Panc1 (cell line): ENCODE results near the gene ZNF664.

Source experiments
- CTCF ChIP-seq: fragments of 450-650 bp; IDR thresholded peaks from 2 replicates; pipeline ENCODE4 v1.5.1; 2017; ENCODE audit warnings: mild to moderate bottlenecking
- POLR2AphosphoS5 ChIP-seq: IDR thresholded peaks from 2 replicates; pipeline ENCODE4 v1.6.1; 2012; ENCODE audit warnings: mild to moderate bottlenecking, low read depth, low read length, moderate library complexity
- TCF7L2 ChIP-seq: IDR thresholded peaks from 2 replicates; pipeline ENCODE4 v1.6.1; 2011; ENCODE audit warnings: mild to moderate bottlenecking, low read depth, low read length, inconsistent platforms
- TF ChIP-seq, protein P1 (sequence below), 2 experiments: IDR thresholded peaks; 2 replicates each; pipeline ENCODE4 v1.6.1; 2011 to 2012; ENCODE audit warnings: low read depth in 2 of 2, control low read depth in 1 of 2, low read length in 1 of 2, mild to moderate bottlenecking in 1 of 2, moderate library complexity in 1 of 2; ENCODE audit not compliant: insufficient read depth in 1 of 2

DNA sequence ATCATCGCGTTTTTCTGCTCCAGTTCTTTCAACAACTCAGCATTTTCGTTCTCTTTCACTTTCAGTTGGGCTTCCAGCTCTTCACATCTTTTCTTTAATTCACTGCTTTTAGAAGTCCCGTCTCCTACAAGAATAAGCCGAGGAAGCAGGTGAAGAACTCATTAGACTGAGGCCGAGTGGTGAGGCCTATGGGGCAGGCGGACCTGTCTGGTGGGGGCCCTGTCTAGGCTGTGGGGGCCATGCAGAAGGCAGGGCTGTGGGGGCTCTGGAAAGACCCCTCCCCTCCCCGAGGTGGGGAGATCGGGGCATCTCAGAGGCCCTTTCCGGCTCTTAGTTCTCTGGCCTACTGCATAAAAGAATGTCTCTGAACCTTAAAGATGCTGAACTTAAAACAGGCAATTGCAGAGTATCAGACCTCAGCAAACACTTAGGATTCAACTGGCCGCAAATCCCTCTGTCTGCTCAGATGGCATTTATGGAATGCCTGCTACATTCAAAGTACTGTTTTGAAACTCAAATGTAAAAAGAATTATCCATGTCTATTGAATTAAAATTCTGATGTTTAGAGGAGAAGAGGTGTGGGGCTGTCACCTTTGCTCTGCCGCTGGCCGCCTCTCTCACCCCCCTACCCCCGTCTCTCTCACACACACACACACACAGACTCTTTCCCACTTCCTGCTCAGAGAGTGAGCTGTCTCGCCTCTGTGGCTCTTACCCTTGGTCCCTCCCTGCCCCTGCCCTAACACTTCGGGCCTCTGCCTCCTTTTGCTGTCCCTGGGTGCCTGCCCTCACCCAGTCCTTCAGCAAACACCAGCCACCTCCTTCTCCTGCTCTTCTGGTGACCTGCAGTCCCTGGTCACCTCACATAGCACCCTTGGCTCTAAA is 35.1 kb upstream of the ZNF664 start:
- TF ChIP-seq CTCF, result no peak
- TF ChIP-seq POLR2AphosphoS5, result no peak
- TF ChIP-seq, protein P1, sequence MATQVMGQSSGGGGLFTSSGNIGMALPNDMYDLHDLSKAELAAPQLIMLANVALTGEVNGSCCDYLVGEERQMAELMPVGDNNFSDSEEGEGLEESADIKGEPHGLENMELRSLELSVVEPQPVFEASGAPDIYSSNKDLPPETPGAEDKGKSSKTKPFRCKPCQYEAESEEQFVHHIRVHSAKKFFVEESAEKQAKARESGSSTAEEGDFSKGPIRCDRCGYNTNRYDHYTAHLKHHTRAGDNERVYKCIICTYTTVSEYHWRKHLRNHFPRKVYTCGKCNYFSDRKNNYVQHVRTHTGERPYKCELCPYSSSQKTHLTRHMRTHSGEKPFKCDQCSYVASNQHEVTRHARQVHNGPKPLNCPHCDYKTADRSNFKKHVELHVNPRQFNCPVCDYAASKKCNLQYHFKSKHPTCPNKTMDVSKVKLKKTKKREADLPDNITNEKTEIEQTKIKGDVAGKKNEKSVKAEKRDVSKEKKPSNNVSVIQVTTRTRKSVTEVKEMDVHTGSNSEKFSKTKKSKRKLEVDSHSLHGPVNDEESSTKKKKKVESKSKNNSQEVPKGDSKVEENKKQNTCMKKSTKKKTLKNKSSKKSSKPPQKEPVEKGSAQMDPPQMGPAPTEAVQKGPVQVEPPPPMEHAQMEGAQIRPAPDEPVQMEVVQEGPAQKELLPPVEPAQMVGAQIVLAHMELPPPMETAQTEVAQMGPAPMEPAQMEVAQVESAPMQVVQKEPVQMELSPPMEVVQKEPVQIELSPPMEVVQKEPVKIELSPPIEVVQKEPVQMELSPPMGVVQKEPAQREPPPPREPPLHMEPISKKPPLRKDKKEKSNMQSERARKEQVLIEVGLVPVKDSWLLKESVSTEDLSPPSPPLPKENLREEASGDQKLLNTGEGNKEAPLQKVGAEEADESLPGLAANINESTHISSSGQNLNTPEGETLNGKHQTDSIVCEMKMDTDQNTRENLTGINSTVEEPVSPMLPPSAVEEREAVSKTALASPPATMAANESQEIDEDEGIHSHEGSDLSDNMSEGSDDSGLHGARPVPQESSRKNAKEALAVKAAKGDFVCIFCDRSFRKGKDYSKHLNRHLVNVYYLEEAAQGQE (IDR thresholded peaks at IDR 0.05; ENCODE audit: insufficient read depth in 1 of 2, low read depth in 2 of 2, low read length in 1 of 2), result no peak
- TF ChIP-seq TCF7L2, result no peak
